HepG2 (cell line): ENCODE results near the gene NDUFA5. TPM values are rescaled to one million over a fixed set of nuclear protein-coding genes. Genes with fewer than 3 reads are reported as not detected.
"Not testable (repeated sequence)": the region's sequence is repeated elsewhere in the genome, so short reads cannot be mapped to it uniquely, and the experiment has no call there.

Experiments
- ATAC-seq: fragments of 200-7000 bp; cut with Tn5 transposase; 3 replicates; pipeline ENCODE4 v1.9.1; 2020; ENCODE audit warnings: mild to moderate bottlenecking, moderate library complexity
- BruUV-seq: library from RNA; stranded (reverse); fragments of 400-500 nt; replicated peaks from 2 replicates; lab custom pipeline; 2021; lab: Mats Ljungman, UMichigan
- CTCF ChIA-PET: fragments of 300-600 bp; formaldehyde crosslinking; extraction: SDS; loops from one replicate; lab custom pipeline; 2021; ENCODE audit warnings: low total read pairs, inconsistent platforms, low intra/inter-chr PET ratio; lab: Yijun Ruan, JAX
- POLR2A ChIA-PET: fragments of 350-600 bp; sonication (Branson Sonifier 250); formaldehyde crosslinking; loops from one replicate; lab custom pipeline; 2020; ENCODE audit warnings: antibody characterized with exemption, inconsistent platforms; lab: Yijun Ruan, JAX
- DNase-seq: peaks from one replicate; pipeline ENCODE4 v3.0.0-alpha.2; 2015; ENCODE audit warnings: low spot score
- FAIRE-seq: peaks from 3 replicates; lab custom pipeline; 2011; peaks lifted over from hg19 to GRCh38; lab: Jason Lieb, UNC
- H2AFZ ChIP-seq: one replicate; pipeline ENCODE4 v1.6.1; 2011; ENCODE audit warnings: low read length, inconsistent platforms
- H3K27ac ChIP-seq: fragments of 300-600 bp; 3 replicates; pipeline ENCODE4 v1.8.0; 2011; ENCODE audit warnings: mixed run types, mild to moderate bottlenecking, mixed read lengths, low read length, inconsistent platforms; ENCODE audit not compliant: insufficient read depth; ENCODE audit errors: extremely low read length
- H3K27me3 ChIP-seq, 2 experiments: fragments of 200-600 bp in 1 of 2; 2 replicates in 1 of 2; 3 replicates in 1 of 2; pipeline versions ENCODE4 v1.6.0 to v1.8.0; 2011; ENCODE audit warnings: low read length in 2 of 2, mild to moderate bottlenecking in 2 of 2, moderate library complexity in 2 of 2, inconsistent platforms in 1 of 2; ENCODE audit not compliant: insufficient read depth in 2 of 2, control insufficient read depth in 1 of 2
- H3K36me3 ChIP-seq, 2 experiments: fragments of 200-600 bp in 1 of 2; replicated peaks in 1 of 2; 2 replicates in 1 of 2; 3 replicates in 1 of 2; pipeline versions ENCODE4 v1.5.1 to v1.8.0; 2011; ENCODE audit warnings: low read length in 2 of 2, inconsistent platforms in 1 of 2; ENCODE audit not compliant: insufficient read depth in 2 of 2, control insufficient read depth in 1 of 2
- H3K4me1 ChIP-seq: 2 replicates; pipeline ENCODE4 v1.5.1; 2012; ENCODE audit warnings: low read length, inconsistent platforms; ENCODE audit not compliant: insufficient read depth
- H3K4me2 ChIP-seq: 2 replicates; pipeline ENCODE4 v1.6.0; 2011; ENCODE audit warnings: low read depth, low read length, inconsistent platforms
- H3K4me3 ChIP-seq, 3 experiments: fragments of 200-600 bp in 1 of 3; sonication (generic), shearing (Covaris generic) in 1 of 3; replicated peaks in 1 of 3; 2 replicates each; pipeline ENCODE4 v1.5.1; 2011 to 2016; ENCODE audit warnings: low read length in 3 of 3, inconsistent platforms in 2 of 3, low read depth in 2 of 3, mild to moderate bottlenecking in 2 of 3, control low read depth in 1 of 3, mixed read lengths in 1 of 3; ENCODE audit not compliant: insufficient read depth in 1 of 3
- H3K79me2 ChIP-seq: one replicate; pipeline ENCODE4 v1.6.1; 2011; ENCODE audit warnings: low read length, inconsistent platforms; ENCODE audit not compliant: insufficient read depth
- H3K9ac ChIP-seq: 2 replicates; pipeline ENCODE4 v1.6.0; 2011; ENCODE audit warnings: mild to moderate bottlenecking, low read depth, low read length, inconsistent platforms; ENCODE audit not compliant: insufficient read depth
- H3K9me3 ChIP-seq: 2 replicates; pipeline ENCODE4 v1.5.1; 2012; ENCODE audit warnings: mild to moderate bottlenecking, low read length
- H4K20me1 ChIP-seq: 2 replicates; pipeline ENCODE4 v1.6.0; 2011; ENCODE audit warnings: inconsistent platforms, mild to moderate bottlenecking, low read length, moderate library complexity; ENCODE audit not compliant: insufficient read depth
- ERF ChIP-seq: IDR thresholded peaks from 2 replicates; pipeline ENCODE4 v1.6.1; 2018; ENCODE audit warnings: missing biosample characterization, missing genetic modification reagents
- IRF2 ChIP-seq: IDR thresholded peaks from 2 replicates; pipeline ENCODE4 v1.6.1; 2018; ENCODE audit warnings: missing genetic modification reagents, missing compliant biosample characterization
- SRSF1 ChIP-seq: fragments of 200-400 bp; formaldehyde crosslinking; optimal IDR thresholded peaks from 2 replicates; pipeline ENCODE3; 2017; ENCODE audit warnings: mild to moderate bottlenecking, low read depth, low read length, moderate library complexity
- WGBS: methylation state at CpG from one replicate; pipeline ENCODE4 v1.1.6; 2017; ENCODE audit warnings: low lambda C conversion rate; 5-methylcytosine and 5-hydroxymethylcytosine counted together
- in situ Hi-C: cut with HindIII; loops from 2 replicates; pipeline ENCODE4 v1.10.0; 2017; ENCODE audit warnings: low pct_unique_long_range_greater_than_20kb; ENCODE audit not compliant: extremely low pct_ligation_motif_present
- intact Hi-C: fragments of 100-400 bp; cut with micrococcal nuclease; formaldehyde crosslinking; loops from one replicate; pipeline ENCODE4 v1.10.0; 2022; ENCODE audit not compliant: unreplicated experiment
- polyA plus RNA-seq, 8 experiments: library from polyadenylated mRNA; depleted of rRNA in 3 of 8; stranded (reverse) in 7 of 8; unstranded in 1 of 8; fragments of >200 nt; fragmentation: Illumina TruSeq in 4 of 8; extraction: Trizol in 4 of 8; gene quantifications; 2 replicates each; pipeline versions ENCODE4 v1.2.1 to v1.2.3, GENCODE V29; 2011 to 2016; ENCODE audit warnings: low read depth in 4 of 8, missing spikeins in 1 of 8, mixed read lengths in 1 of 8; ENCODE audit not compliant: insufficient read depth in 1 of 8
- total RNA-seq, 5 experiments: library from RNA; depleted of rRNA; stranded (reverse); fragments of >200 nt; fragmentation: Illumina TruSeq; extraction: Trizol; gene quantifications; 2 replicates each; pipeline ENCODE4 v1.2.3, GENCODE V29; 2016; ENCODE audit warnings: low read depth in 1 of 5

NDUFA5 gene
- total and polyA plus RNA-seq, 2 of the 13 experiments (the other 11 are each of a cell fraction or from before 2014, with no cell fraction given) = 16.9 to 55.9 TPM

DNA sequence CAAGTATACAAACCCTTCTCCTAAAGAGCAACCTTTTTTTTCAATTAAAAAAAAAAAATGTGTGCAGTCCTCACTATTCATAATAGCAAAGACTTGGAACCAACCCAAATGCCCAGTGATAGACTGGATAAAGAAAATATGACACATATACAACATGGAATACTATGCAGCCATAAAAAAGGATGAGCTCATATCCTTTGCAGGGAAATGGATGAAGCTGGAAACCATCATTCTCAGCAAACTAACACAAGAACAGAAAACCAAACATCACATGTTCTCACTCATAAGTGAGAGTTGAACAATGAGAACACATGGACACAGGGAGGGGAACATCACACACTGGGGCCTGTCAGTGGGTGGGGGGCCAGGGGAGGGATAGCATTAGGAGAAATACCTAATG, 5.5 kb downstream of the NDUFA5 start:
- BruUV-seq, ATAC-seq, FAIRE-seq, H3K9ac ChIP-seq, H3K4me2 ChIP-seq, CTCF ChIA-PET, POLR2A ChIA-PET, DNase-seq, in situ Hi-C loops, H4K20me1 ChIP-seq, H3K9me3 ChIP-seq, H3K27ac ChIP-seq, H3K4me3 ChIP-seq, H3K27me3 ChIP-seq, H2AFZ ChIP-seq: not testable (repeated sequence)
- peaks cover 3 to 29% of the 10 kb centered on the region in 2 experiments; a peak in 4 of 5 replicates for H3K36me3 ChIP-seq
- H3K4me1 ChIP-seq = peaks cover 17% of the 10 kb centered on the region
- intact Hi-C loops = loop anchor here (10.0 kb wide), 1 partner anchor 193 kb away; the partner anchor contains the start of gene WASL
- peaks cover 19% of the 10 kb centered on the region for H3K79me2 ChIP-seq

DNA sequence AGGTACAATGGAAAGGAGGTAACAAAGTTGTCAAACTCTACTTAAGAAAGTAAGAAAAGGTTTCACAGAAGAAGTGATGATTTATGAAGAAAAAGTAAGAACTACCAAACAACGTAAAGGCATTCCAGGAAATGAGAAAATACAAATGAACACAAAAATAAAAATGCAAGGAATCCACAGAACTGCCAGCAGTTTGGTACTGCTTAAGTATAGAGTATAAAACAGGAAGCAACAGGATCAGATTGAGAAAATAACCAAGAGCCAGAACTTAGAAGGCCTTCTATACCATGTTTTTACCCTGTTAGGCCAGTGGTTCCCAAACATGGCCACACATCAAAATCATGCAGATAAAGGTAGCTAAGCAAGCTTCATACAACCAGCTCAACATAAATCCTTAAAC, 9.2 kb downstream of the NDUFA5 start:
- H3K9me3 ChIP-seq = no peaks in the 10 kb centered on the region
- H3K4me2 ChIP-seq = no peak overlapping the region
- in situ Hi-C loops = no loop called here
- no peak for ATAC-seq
- no peak overlapping the region for H3K27ac ChIP-seq
- DNase-seq = no peak
- FAIRE-seq = no peak
- no peaks in the 10 kb centered on the region for H4K20me1 ChIP-seq
- peaks cover 2% of the 10 kb centered on the region for H3K79me2 ChIP-seq
- H3K9ac ChIP-seq = no peak overlapping the region
- ChIA-PET POLR2A (no interaction called here), CTCF (no interaction called here)
- no peak overlapping the region for H3K4me3 ChIP-seq
- intact Hi-C loops = no loop called here
- TF ChIP-seq IRF2 (CRISPR knock-in tag) (no peak), SRSF1 (no peak), ERF (CRISPR knock-in tag) (no peak)
- H3K4me1 ChIP-seq = no peaks in the 10 kb centered on the region
- BruUV-seq = no TSS peak
- H3K36me3 ChIP-seq = peaks cover 2 to 33% of the 10 kb centered on the region in 2 experiments; a peak in 4 of 5 replicates
- no peak overlapping the region for H2AFZ ChIP-seq
- WGBS = 97% methylated on average over 1 of the region's 1 CpG
- H3K27me3 ChIP-seq = no peaks in the 10 kb centered on the region
